T-helper 2 cell (primary cell): ENCODE data around the gene KPNA2.
"Not testable (repeated sequence)": the region's sequence is repeated elsewhere in the genome, so short reads cannot be mapped to it uniquely, and the experiment has no call there.

ENCODE experiments used
- DNase-seq, 5 experiments: peaks; one replicate each; pipeline versions ENCODE4 v3.0.0 to v3.0.0-alpha.2; 2012 to 2022

Gene KPNA2

DNA sequence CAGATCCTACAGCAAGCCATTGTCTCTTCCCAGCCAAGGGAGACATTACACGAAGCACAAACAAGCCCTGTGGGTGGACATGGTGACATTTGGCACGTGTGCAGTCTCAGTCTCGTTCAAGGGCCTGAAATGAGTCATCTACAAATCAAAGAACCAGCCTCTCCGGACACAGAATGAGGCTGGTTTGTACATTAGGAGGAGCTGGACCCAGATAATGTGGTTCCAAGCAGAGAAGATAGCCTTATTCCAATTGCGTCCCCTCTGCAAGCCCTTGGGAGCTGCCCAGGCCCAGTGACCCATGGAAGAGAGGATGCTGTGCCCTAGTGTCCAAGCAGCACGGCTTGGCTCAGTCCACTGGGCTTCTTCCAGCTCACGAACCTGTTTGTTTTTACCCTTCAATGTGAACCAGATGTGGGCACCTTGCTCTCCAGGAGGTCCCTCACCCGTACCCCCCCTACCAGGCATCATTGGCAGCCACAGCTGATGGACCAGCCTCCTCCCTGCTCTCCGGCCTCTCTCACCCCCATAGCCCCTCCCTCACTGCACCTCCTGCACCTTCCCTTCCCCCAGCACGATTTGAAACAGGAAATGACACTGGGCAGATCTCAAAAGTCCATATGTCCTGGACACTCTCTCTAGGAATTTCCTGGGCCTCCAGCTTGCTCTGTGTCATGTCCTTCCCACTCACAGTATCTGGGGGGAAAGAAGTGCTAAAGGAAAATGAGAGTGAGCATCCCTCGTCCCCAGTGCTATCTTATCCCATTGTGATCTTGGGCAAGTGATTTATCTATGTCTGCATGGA, 26.2 kb downstream of the KPNA2 start:
- DNase-seq = no peak

DNA sequence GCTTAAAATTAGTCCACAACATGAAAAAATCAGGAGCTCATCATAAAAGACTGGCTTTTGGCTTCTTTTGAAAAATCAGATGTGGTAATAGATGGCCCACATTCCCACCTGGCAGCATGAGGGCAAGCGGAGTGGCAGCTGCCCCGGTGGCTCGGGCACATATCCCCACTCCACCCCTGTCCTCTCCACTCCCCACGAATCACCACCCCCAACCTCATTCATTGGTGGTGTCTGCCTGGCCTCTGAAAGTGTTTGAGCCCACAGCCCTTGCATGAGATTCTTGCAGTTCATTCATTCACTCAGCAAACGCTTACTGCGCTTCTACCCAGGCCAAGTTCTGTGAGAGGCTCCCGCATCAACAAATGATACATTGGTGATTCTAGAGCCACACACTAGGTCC, 29.8 kb downstream of the KPNA2 start:
- DNase-seq = not testable (repeated sequence)

DNA sequence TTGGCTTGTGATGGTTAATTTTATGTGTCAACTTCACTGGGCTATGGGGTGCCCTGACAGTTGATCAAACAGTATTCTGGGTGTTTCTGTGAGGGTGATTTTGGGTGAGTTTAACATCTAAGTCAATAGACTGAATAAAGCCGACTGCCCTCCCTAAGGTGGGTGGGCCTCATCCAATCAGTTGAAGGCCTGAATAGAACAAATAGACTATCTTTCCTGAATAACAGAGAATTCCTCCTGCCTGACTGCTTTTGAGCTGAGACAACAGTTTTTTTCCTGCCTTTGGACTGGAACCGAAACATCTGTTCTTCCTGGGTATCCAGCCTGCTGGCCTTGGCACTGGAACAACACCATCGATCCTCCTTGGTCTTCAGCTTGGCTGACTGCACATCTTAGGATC, 33.0 kb downstream of the KPNA2 start:
- not testable (repeated sequence) for DNase-seq

- peak in 1 of 5 experiments; percentile 3 for DNase-seq
Measured at GRCh38 chr17:68070582-68071444, 35.3 kb downstream of the KPNA2 start.

GRCh38 chr17:68074279-68074678, 38.7 kb downstream of the KPNA2 start:
- no peak for DNase-seq

DNA sequence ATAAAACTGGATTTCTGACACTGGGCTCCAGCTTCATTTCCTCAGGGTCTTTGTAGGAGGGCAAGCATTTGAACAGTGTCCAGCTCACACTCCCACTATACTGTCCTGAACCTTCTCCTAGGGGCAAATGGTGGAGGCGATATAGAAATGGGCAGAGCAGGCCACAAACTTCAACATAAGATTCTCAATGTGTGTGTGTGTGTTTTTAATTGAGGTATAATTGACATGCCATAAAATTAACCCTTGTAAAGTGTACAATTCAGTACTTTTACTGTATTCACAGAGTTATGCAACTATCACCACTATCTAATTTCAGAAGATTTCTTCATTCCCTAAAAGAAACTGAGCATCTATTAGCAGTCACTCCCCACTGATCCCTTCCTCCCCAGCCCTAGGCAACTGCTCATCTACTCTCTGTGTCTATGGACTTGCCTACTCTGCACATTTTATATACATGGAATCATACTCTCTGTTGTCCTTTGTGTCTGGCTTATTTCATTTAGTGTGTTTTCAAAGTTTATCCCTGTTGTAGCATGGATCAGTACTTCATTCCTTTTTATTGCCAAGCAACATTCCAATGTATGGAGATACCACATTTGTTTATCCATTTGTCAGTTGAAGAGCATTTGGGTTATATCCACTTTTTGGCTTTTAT, 40.5 kb downstream of the KPNA2 start:
- not testable (repeated sequence) for DNase-seq

- DNase-seq = not testable (repeated sequence)
Measured at GRCh38 chr17:68077498-68077897, 42.0 kb downstream of the KPNA2 start.

GRCh38 chr17:68080411-68081150, 45.0 kb downstream of the KPNA2 start:
- DNase-seq = no peak

DNA sequence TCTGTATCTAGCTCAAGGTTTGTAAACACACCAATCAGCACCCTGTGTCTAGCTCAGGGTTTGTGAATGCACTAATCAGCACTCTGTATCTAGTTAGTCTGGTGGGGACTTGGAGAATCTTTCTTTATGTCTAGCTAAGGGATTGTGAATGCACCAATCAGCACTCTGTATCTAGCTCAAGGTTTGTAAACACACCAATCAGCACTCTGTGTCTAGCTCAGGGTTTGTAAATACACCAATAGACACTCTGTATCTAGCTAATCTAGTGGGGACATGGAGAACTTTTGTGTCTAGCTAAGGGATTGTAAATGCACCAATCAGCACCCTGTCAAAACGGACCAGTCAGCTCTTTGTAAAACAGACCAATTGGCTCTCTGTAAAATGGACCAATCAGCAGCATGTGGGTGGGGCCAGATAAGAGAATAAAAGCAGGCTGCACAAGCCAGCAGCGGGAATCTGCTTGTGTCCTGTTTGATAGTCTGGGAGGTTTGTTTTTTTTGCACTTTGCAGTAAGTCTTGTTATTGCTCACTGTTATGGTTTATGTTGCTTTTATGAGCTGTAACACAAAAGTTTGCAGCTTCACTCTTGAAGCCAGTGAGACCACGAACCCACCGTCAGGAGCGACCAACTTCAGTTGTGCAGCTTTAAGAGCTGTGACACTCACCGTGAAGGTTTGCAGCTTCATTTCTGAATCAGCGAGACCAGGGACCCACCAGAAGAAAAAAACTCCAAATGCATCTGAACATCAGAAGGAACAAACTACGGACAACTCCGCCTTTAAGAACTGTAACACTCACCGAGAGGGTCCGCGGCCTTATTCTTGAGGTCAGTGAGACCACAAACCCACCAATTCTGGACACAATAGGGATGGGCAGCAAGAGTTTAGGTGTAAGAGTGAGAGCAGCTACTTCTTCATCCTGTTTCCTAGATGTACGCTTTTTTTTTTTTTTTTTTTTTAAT, 46.0 kb downstream of the KPNA2 start:
- DNase-seq = peak in 1 of 5 experiments; percentile 59

GRCh38 chr17:68085771-68086381, 50.3 kb downstream of the KPNA2 start:
- DNase-seq = peak in 1 of 5 experiments; percentile 75

GRCh38 chr17:68086666-68087065, 51.1 kb downstream of the KPNA2 start:
- DNase-seq = peak in 1 of 5 experiments; percentile 30

- DNase-seq = peak in 2 of 5 experiments; percentile 58 to 78
Measured at GRCh38 chr17:68087131-68087623, 51.6 kb downstream of the KPNA2 start.

GRCh38 chr17:68087851-68088250, 52.3 kb downstream of the KPNA2 start:
- DNase-seq = no peak

- DNase-seq = peak in 1 of 5 experiments; percentile 74
Measured at GRCh38 chr17:68089881-68090280, 54.3 kb downstream of the KPNA2 start.

GRCh38 chr17:68094481-68095078, 59.0 kb downstream of the KPNA2 start:
- DNase-seq = no peak

DNA sequence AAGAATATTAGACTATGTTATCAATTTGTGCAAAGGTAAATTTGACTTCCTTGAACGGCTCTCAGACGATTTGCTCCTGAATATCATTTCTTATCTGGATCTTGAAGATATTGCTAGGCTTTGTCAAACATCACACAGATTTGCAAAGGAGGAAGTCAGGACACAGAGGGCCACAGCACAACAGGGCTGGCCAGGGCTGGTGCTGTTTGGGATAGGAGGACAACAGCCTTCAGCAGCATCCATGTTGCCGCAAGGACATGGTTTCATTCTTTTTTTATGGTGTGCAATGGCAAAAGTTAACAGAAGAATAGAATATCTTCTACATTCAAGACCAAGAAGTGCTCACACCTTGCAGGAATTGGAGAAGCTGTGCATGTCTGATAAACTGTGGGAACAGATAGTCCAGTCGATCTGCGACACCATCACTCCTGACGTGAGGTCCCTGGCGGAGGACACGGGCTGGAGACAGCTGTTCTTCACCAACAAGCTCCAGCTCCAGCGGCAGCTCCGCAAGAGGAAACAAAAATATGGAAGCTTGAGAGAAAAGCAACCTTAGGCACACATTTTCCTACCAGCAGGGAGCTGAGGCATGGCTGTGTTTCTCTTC, 59.8 kb downstream of the KPNA2 start:
- DNase-seq = no peak

DNA sequence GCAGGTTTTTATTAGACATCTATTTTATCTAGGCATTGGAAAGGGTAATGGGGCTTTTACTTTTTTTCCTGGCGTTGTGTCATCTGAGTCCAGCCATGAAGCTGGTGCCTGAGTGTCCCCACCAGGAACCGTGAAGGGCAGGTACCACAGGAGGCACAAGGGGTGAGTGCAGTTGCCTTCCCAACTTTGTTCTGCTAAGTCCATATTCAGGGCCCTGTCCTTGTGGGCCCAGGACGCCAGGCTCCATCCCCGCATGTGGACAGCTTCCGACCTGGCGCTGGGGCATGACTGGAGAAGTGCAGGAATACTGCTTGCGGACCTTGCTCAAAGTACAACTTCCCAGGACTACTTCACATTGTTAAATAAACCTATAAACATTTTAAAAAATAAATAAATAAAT, 60.6 kb downstream of the KPNA2 start:
- DNase-seq = no peak
